Mesenchymal stem cell (in vitro differentiated cells and primary cell): ENCODE data around the gene ATAD1.

Experiments
- DNase-seq: peaks from one replicate; pipeline ENCODE4 v3.0.0-alpha.2; 2013
- H2AFZ ChIP-seq: one replicate; pipeline ENCODE4 v1.6.1; 2013; ENCODE audit warnings: low read depth, mild to moderate bottlenecking, control low read depth, inconsistent platforms, low read length, moderate library complexity
- H2AK5ac ChIP-seq: 2 replicates; pipeline ENCODE4 v1.6.1; 2013; ENCODE audit warnings: low read length, moderate library complexity, mild to moderate bottlenecking, inconsistent platforms; ENCODE audit not compliant: severe bottlenecking
- H2BK120ac ChIP-seq: one replicate; pipeline ENCODE4 v1.6.1; 2013; ENCODE audit warnings: low read depth, mild to moderate bottlenecking, inconsistent platforms, low read length, moderate library complexity
- H2BK12ac ChIP-seq, 2 experiments: one replicate each; pipeline ENCODE4 v1.6.1; 2013; ENCODE audit warnings: inconsistent platforms in 2 of 2, low read length in 2 of 2, mild to moderate bottlenecking in 2 of 2, moderate library complexity in 2 of 2, control low read depth in 1 of 2
- H2BK15ac ChIP-seq: one replicate; pipeline ENCODE4 v1.6.1; 2013; ENCODE audit warnings: mild to moderate bottlenecking, low read depth, inconsistent platforms; ENCODE audit not compliant: poor library complexity, severe bottlenecking
- H2BK5ac ChIP-seq: 2 replicates; pipeline ENCODE4 v1.6.1; 2013; ENCODE audit warnings: low read depth, mild to moderate bottlenecking, low read length, control low read depth, inconsistent platforms; ENCODE audit not compliant: poor library complexity, severe bottlenecking
- H3K14ac ChIP-seq, 2 experiments: one replicate each; pipeline ENCODE4 v1.6.1; 2013; ENCODE audit warnings: inconsistent platforms in 2 of 2, low read length in 2 of 2, control low read depth in 1 of 2, mild to moderate bottlenecking in 1 of 2, moderate library complexity in 1 of 2
- H3K18ac ChIP-seq, 2 experiments: one replicate each; pipeline ENCODE4 v1.6.1; 2013; ENCODE audit warnings: inconsistent platforms in 2 of 2, low read length in 2 of 2, control low read depth in 1 of 2, low read depth in 1 of 2, mild to moderate bottlenecking in 1 of 2
- H3K23ac ChIP-seq, 2 experiments: one replicate each; pipeline ENCODE4 v1.6.1; 2013; ENCODE audit warnings: inconsistent platforms in 2 of 2, low read length in 2 of 2, mild to moderate bottlenecking in 2 of 2, moderate library complexity in 2 of 2, control low read depth in 1 of 2
- H3K27ac ChIP-seq: 2 replicates; pipeline ENCODE4 v1.5.1; 2013; ENCODE audit warnings: mild to moderate bottlenecking, moderate library complexity, low read length, control low read depth, inconsistent platforms; ENCODE audit not compliant: poor library complexity, severe bottlenecking
- H3K27me3 ChIP-seq, 2 experiments: 2 replicates each; pipeline versions ENCODE4 v1.6.1 to v1.7.0; 2013; ENCODE audit warnings: low read length in 2 of 2, mild to moderate bottlenecking in 2 of 2, moderate library complexity in 2 of 2, control low read depth in 1 of 2, inconsistent platforms in 1 of 2; ENCODE audit not compliant: control insufficient read depth in 1 of 2, insufficient read depth in 1 of 2
- H3K36me3 ChIP-seq, 2 experiments: 2 replicates each; pipeline versions ENCODE4 v1.6.1 to v1.7.0; 2013; ENCODE audit warnings: low read length in 2 of 2, control low read depth in 1 of 2, inconsistent platforms in 1 of 2, low read depth in 1 of 2, mild to moderate bottlenecking in 1 of 2; ENCODE audit not compliant: insufficient read depth in 2 of 2, control insufficient read depth in 1 of 2
- H3K4ac ChIP-seq, 2 experiments: one replicate each; pipeline ENCODE4 v1.6.1; 2013; ENCODE audit warnings: inconsistent platforms in 2 of 2, low read length in 2 of 2, mild to moderate bottlenecking in 2 of 2, moderate library complexity in 2 of 2, control low read depth in 1 of 2, low read depth in 1 of 2
- H3K4me1 ChIP-seq: 2 replicates; pipeline ENCODE4 v1.6.1; 2013; ENCODE audit warnings: low read depth, low read length, control low read depth; ENCODE audit not compliant: control insufficient read depth, insufficient read depth
- H3K4me2 ChIP-seq: 2 replicates; pipeline ENCODE4 v1.6.1; 2013; ENCODE audit warnings: low read length, mild to moderate bottlenecking, inconsistent platforms; ENCODE audit not compliant: poor library complexity, severe bottlenecking
- H3K4me3 ChIP-seq, 2 experiments: 2 replicates each; pipeline versions ENCODE4 v1.5.1 to v1.7.0; 2013; ENCODE audit warnings: low read length in 2 of 2, mild to moderate bottlenecking in 2 of 2, control low read depth in 1 of 2, low read depth in 1 of 2; ENCODE audit not compliant: insufficient read depth in 1 of 2
- H3K79me1 ChIP-seq: replicated peaks from 2 replicates; pipeline ENCODE4 v1.6.1; 2013; ENCODE audit warnings: mild to moderate bottlenecking, control low read depth, low read length, inconsistent platforms; ENCODE audit not compliant: poor library complexity, severe bottlenecking
- H3K9ac ChIP-seq: 2 replicates; pipeline ENCODE4 v1.7.0; 2013; ENCODE audit warnings: mild to moderate bottlenecking, low read length, moderate library complexity
- H3K9me3 ChIP-seq: 2 replicates; pipeline ENCODE4 v1.7.0; 2013; ENCODE audit warnings: mild to moderate bottlenecking, low read length; ENCODE audit not compliant: control insufficient read depth
- H4K8ac ChIP-seq: one replicate; pipeline ENCODE4 v1.6.1; 2013; ENCODE audit warnings: inconsistent platforms, mild to moderate bottlenecking, low read length, moderate library complexity
- H4K91ac ChIP-seq: one replicate; pipeline ENCODE4 v1.6.1; 2013; ENCODE audit warnings: mild to moderate bottlenecking, low read length, inconsistent platforms
- WGBS: methylation state at CpG from one replicate; pipeline ENCODE4 v1.1.7; 2013; ENCODE audit warnings: mixed read lengths; 5-methylcytosine and 5-hydroxymethylcytosine counted together

ATAD1 gene

DNA sequence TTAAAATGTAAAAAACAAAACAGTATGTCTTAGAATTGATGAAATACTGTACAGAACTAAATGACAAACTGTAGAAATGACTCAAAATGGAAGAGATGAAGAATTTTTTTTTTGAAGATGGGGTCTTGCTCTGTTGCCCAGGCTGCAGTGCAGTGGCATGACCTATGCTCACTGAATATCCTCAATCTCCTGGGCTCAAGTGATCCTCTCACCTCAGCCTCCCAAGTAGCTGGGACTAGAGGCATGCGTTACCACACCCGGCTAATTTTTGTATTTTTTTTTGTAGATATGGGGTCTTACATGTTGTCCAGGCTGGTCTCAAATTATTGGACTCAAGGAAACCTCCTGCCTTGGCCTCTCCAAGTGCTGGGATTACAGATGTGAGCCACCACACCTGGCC lies 36.5 kb downstream of the ATAD1 start:
- Histone ChIP-seq H2AK5ac (no peak overlapping the region), H2BK5ac (no peak overlapping the region), H3K36me3 (peaks cover 0 to 60% of the 10 kb centered on the region in 2 experiments), H3K23ac (no peak overlapping the region), H4K91ac (no peak overlapping the region), H3K4me2 (no peak overlapping the region), H3K9ac (no peak overlapping the region), H3K9me3 (no peaks in the 10 kb centered on the region), H4K8ac (no peak overlapping the region), H3K4me3 (no peak overlapping the region), H3K4me1 (peaks cover 3% of the 10 kb centered on the region), H2BK15ac (no peak overlapping the region), H2BK120ac (no peak overlapping the region), H2AFZ (no peak overlapping the region), H3K79me1 (peaks cover 10% of the 10 kb centered on the region), H3K14ac (no peak overlapping the region), H3K27ac (no peak overlapping the region), H3K18ac (no peak overlapping the region), H3K4ac (no peak overlapping the region), H2BK12ac (no peak overlapping the region), H3K27me3 (no peaks in the 10 kb centered on the region)
- DNase-seq: no peak
- WGBS: 100% methylated on average over 2 of the region's 2 CpGs

GRCh38 chr10:87776328-87776727 lies 41.7 kb downstream of the ATAD1 start:
- H3K4me3 ChIP-seq: no peak overlapping the region
- WGBS: 100% methylated on average over 4 of the region's 6 CpGs

GRCh38 chr10:87775766-87776165 lies 42.3 kb downstream of the ATAD1 start:
- Histone ChIP-seq H3K4me2 (peak overlapping the region; percentile 23), H3K9ac (no peak overlapping the region), H3K14ac (no peak overlapping the region), H3K4me1 (peaks cover 1% of the 10 kb centered on the region), H3K27ac (peak overlapping the region; percentile 22), H3K27me3 (no peaks in the 10 kb centered on the region), H3K79me1 (peaks cover 15% of the 10 kb centered on the region), H2BK5ac (no peak overlapping the region), H2BK15ac (no peak overlapping the region), H4K8ac (no peak overlapping the region), H3K18ac (no peak overlapping the region), H3K4me3 (no peak overlapping the region), H3K9me3 (no peaks in the 10 kb centered on the region), H3K4ac (no peak overlapping the region), H3K36me3 (peaks cover 6 to 27% of the 10 kb centered on the region in 2 experiments), H2BK12ac (no peak overlapping the region), H3K23ac (no peak overlapping the region), H2AFZ (no peak overlapping the region), H2AK5ac (no peak overlapping the region), H2BK120ac (no peak overlapping the region), H4K91ac (no peak overlapping the region)
- 31% methylated on average over 1 of the region's 4 CpGs for WGBS
- DNase-seq: peak; percentile 66

More at GRCh38 chr10:87776328-87776727, 41.7 kb downstream of the ATAD1 start:
- no peak overlapping the region for H4K91ac ChIP-seq
- H3K9ac ChIP-seq: no peak overlapping the region
- no peak overlapping the region for H2BK15ac ChIP-seq
- no peak overlapping the region for H2BK12ac ChIP-seq
- no peaks in the 10 kb centered on the region for H3K9me3 ChIP-seq
- no peak overlapping the region for H2BK120ac ChIP-seq
- H3K27ac ChIP-seq: no peak overlapping the region
- H3K18ac ChIP-seq: peak overlapping the region in 1 of 2 experiments; percentile 24
- H3K4ac ChIP-seq: no peak overlapping the region
- H2AK5ac ChIP-seq: no peak overlapping the region
- peaks cover 6 to 30% of the 10 kb centered on the region in 2 experiments for H3K36me3 ChIP-seq
- no peak overlapping the region for H3K23ac ChIP-seq
- H4K8ac ChIP-seq: no peak overlapping the region
- H2AFZ ChIP-seq: no peak overlapping the region
- peaks cover 1% of the 10 kb centered on the region for H3K4me1 ChIP-seq
- peak overlapping the region in 1 of 2 experiments; percentile 74 for H3K14ac ChIP-seq
- peaks cover 15% of the 10 kb centered on the region for H3K79me1 ChIP-seq
- no peaks in the 10 kb centered on the region for H3K27me3 ChIP-seq
- H2BK5ac ChIP-seq: no peak overlapping the region
- no peak overlapping the region for H3K4me2 ChIP-seq
- DNase-seq: no peak

DNA sequence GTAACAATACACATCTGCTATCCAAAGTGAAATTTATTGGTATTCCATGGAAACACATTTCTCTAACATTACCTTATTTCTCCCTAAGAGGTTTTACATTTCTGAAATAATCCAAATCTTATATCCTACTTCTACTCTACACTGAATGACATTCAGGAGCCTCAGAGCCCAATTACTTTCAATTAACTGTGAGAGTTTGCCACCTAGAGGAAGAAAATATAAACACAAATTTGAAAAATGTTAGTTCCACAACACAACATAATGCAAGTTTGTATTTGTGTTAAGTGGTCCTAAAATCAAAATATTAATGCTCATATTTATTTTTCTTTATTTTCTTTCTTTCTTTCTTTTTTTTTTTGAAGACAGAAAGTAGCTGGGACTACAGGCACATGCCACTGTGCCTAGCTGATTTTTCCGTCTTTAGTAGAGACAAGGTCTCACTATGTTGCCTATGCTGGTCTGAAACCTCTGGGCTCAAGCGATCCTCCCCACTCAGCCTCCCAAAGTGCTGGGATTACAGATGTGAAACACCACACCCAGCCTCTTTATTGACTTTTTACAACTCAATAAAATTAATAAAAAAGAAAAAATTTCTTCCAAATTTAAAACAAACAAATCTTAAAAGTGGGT lies 46.0 kb downstream of the ATAD1 start:
- no peaks in the 10 kb centered on the region for H3K27me3 ChIP-seq
- H3K4me2 ChIP-seq: no peak overlapping the region
- no peak overlapping the region for H2BK5ac ChIP-seq
- no peak overlapping the region for H3K9ac ChIP-seq
- no peak overlapping the region for H3K4me3 ChIP-seq
- H3K9me3 ChIP-seq: no peaks in the 10 kb centered on the region
- no peak overlapping the region for H3K18ac ChIP-seq
- no peak overlapping the region for H2AK5ac ChIP-seq
- no peak overlapping the region for H2AFZ ChIP-seq
- no peak overlapping the region for H2BK120ac ChIP-seq
- H3K4ac ChIP-seq: no peak overlapping the region
- H3K23ac ChIP-seq: no peak overlapping the region
- no peak overlapping the region for H4K8ac ChIP-seq
- H4K91ac ChIP-seq: no peak overlapping the region
- no peak overlapping the region for H3K27ac ChIP-seq
- peaks cover 9% of the 10 kb centered on the region for H3K4me1 ChIP-seq
- peaks cover 12 to 41% of the 10 kb centered on the region in 2 experiments for H3K36me3 ChIP-seq
- peaks cover 18% of the 10 kb centered on the region for H3K79me1 ChIP-seq
- H2BK12ac ChIP-seq: no peak overlapping the region
- no peak overlapping the region for H2BK15ac ChIP-seq
- H3K14ac ChIP-seq: no peak overlapping the region
- DNase-seq: peak; percentile 52
- 99% methylated on average over 2 of the region's 2 CpGs for WGBS
